ENCODE data around the gene CNTNAP1. TPM values are rescaled to one million over a fixed set of nuclear protein-coding genes. Genes with fewer than 3 reads are reported as not detected.

The CNTNAP1 gene
- total RNA-seq, 1 experiment from 2014 or later = 7.7 TPM

DNA sequence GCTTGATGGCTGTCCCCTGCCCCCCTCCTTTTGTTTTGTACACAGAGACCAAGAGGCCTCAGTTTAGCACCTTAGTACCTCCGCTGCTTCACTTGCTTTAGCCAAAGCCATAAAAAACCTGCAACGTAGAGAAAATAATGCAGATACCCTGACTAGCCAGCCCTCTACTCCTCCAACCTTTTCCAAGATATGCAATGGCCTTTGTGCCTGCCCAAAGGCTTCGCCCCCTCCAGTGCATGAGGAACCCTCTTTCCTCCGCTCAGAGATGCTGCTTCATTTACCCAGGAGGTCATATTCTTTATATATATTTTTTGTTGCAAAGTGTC lies 17.0 kb downstream of the CNTNAP1 start:
- Mint-ChIP-seq H3K27ac (peak overlapping the region in 1 of 3 experiments; percentile 81; a peak in 3 of 7 replicates), H3K4me1 (peaks cover 8 to 25% of the 10 kb centered on the region in 2 experiments), H3K36me3 (ENCODE audit: insufficient read depth in 1 of 3, low read depth in 3 of 3) (peaks cover 10 to 44% (median 28%) of the 10 kb centered on the region in 3 experiments; a peak in 6 of 7 replicates), H3K27me3 (ENCODE audit: low read depth) (no peaks in the 10 kb centered on the region), H3K4me3 (no peak overlapping the region), H3K9me3 (no peaks in the 10 kb centered on the region)
- H2BK15ac ChIP-seq (ENCODE audit: low read depth, low read length) = no peak overlapping the region
- H4K5ac ChIP-seq (ENCODE audit: insufficient read length, low read depth, low read length) = no peak overlapping the region
- no peaks in the 10 kb centered on the region for H3K4me1 ChIP-seq (ENCODE audit: insufficient read depth, low read length)
- no peak overlapping the region for H2AK5ac ChIP-seq (ENCODE audit: insufficient read length, low read length)
- H3K79me1 ChIP-seq (ENCODE audit: insufficient read depth, low read depth, low read length, poor library complexity, severe bottlenecking) = no peaks in the 10 kb centered on the region
- H2AFZ ChIP-seq (ENCODE audit: low read length) = no peak overlapping the region
- TF ChIP-seq, protein P1, sequence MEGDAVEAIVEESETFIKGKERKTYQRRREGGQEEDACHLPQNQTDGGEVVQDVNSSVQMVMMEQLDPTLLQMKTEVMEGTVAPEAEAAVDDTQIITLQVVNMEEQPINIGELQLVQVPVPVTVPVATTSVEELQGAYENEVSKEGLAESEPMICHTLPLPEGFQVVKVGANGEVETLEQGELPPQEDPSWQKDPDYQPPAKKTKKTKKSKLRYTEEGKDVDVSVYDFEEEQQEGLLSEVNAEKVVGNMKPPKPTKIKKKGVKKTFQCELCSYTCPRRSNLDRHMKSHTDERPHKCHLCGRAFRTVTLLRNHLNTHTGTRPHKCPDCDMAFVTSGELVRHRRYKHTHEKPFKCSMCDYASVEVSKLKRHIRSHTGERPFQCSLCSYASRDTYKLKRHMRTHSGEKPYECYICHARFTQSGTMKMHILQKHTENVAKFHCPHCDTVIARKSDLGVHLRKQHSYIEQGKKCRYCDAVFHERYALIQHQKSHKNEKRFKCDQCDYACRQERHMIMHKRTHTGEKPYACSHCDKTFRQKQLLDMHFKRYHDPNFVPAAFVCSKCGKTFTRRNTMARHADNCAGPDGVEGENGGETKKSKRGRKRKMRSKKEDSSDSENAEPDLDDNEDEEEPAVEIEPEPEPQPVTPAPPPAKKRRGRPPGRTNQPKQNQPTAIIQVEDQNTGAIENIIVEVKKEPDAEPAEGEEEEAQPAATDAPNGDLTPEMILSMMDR (conservative IDR thresholded peaks at IDR 0.05) = no peak
- no peaks in the 10 kb centered on the region for H3K79me2 ChIP-seq (ENCODE audit: insufficient read depth, low read length)
- no peak overlapping the region for H3K23ac ChIP-seq (ENCODE audit: insufficient read length, low read depth, low read length)
- H4K91ac ChIP-seq (ENCODE audit: insufficient read length, low read depth, low read length) = no peak overlapping the region
- H3K9ac ChIP-seq (ENCODE audit: extremely low read depth, insufficient read length, low read length) = no peak overlapping the region
- no peak overlapping the region for H2BK12ac ChIP-seq (ENCODE audit: insufficient read length, low read depth, low read length)
- no peak overlapping the region for H3K14ac ChIP-seq (ENCODE audit: insufficient read depth, low read length)
- no peak overlapping the region for H3T11ph ChIP-seq (ENCODE audit: low read length)
- no CpG with 5 or more reads among the region's 4 CpGs for WGBS (ENCODE audit: extremely low coverage, insufficient read length, low lambda C conversion rate)
- H2BK20ac ChIP-seq (ENCODE audit: low read depth, low read length, poor library complexity, severe bottlenecking) = no peak overlapping the region
- no peak overlapping the region for H3K27ac ChIP-seq (ENCODE audit: insufficient read length, low read depth, low read length)
- no peaks in the 10 kb centered on the region for H4K20me1 ChIP-seq (ENCODE audit: control insufficient read depth, insufficient read depth, insufficient read length)
- DNase-seq = no peak
- H3K18ac ChIP-seq (ENCODE audit: insufficient read length, low read depth, low read length) = no peak overlapping the region
- H3K23me2 ChIP-seq (ENCODE audit: insufficient read length, low read depth, low read length, poor library complexity, severe bottlenecking) = no peaks in the 10 kb centered on the region
- no peaks in the 10 kb centered on the region for H3K9me3 ChIP-seq (ENCODE audit: control insufficient read depth, low read depth, low read length)
- H3K27me3 ChIP-seq (ENCODE audit: insufficient read depth, low read length) = no peaks in the 10 kb centered on the region
- no peak overlapping the region for H2BK5ac ChIP-seq (ENCODE audit: insufficient read length, low read length)
- no peak overlapping the region for H3K4me2 ChIP-seq (ENCODE audit: insufficient read depth, insufficient read length, low read length)
- no peak overlapping the region for H4K8ac ChIP-seq (replicated peaks; ENCODE audit: insufficient read length, low read depth, low read length)
- H3K56ac ChIP-seq (ENCODE audit: insufficient read length, low read depth, low read length) = no peak overlapping the region
- no peak overlapping the region for H3K4ac ChIP-seq (ENCODE audit: low read depth, low read length)
- H2BK120ac ChIP-seq (ENCODE audit: low read depth, low read length, poor library complexity, severe bottlenecking) = no peak overlapping the region

All from H9 (cell line).